CD14-positive monocyte (primary cell): ENCODE measurements around the gene PARVB. TPM values are rescaled to one million over a fixed set of nuclear protein-coding genes. Genes with fewer than 3 reads are reported as not detected.

Experiments used
- DNase-seq, 3 donors: peaks; one replicate each; pipeline ENCODE4 v3.0.0-alpha.2; 2011 to 2022
- H2AFZ ChIP-seq: 2 replicates; pipeline ENCODE4 v1.6.0; 2012; ENCODE audit warnings: mild to moderate bottlenecking, low read depth, low read length, inconsistent platforms; ENCODE audit not compliant: insufficient read depth, poor library complexity, severe bottlenecking
- H3K27ac ChIP-seq, 2 donors: 1 replicate in 1 of 2; 2 replicates in 1 of 2; pipeline ENCODE4 v1.5.1; 2012 to 2013; ENCODE audit warnings: low read length in 2 of 2, control low read depth in 1 of 2, inconsistent platforms in 1 of 2, low read depth in 1 of 2, mild to moderate bottlenecking in 1 of 2
- H3K27me3 ChIP-seq, 2 donors: one replicate each; pipeline versions ENCODE4 v1.6.0 to v1.6.1; 2011 to 2013; ENCODE audit warnings: low read length in 2 of 2; ENCODE audit not compliant: control insufficient read depth in 2 of 2, insufficient read depth in 2 of 2
- H3K36me3 ChIP-seq, 2 donors: replicated peaks in 1 of 2; 1 replicate in 1 of 2; 2 replicates in 1 of 2; pipeline versions ENCODE4 v1.5.1 to v1.6.1; 2012 to 2013; ENCODE audit warnings: low read length in 2 of 2, control low read depth in 1 of 2, inconsistent platforms in 1 of 2, mild to moderate bottlenecking in 1 of 2; ENCODE audit not compliant: insufficient read depth in 2 of 2, control insufficient read depth in 1 of 2
- H3K4me1 ChIP-seq, 2 donors: 1 replicate in 1 of 2; 2 replicates in 1 of 2; pipeline versions ENCODE4 v1.5.1 to v1.6.1; 2012 to 2013; ENCODE audit warnings: low read length in 2 of 2, control low read depth in 1 of 2, inconsistent platforms in 1 of 2, mild to moderate bottlenecking in 1 of 2, moderate library complexity in 1 of 2; ENCODE audit not compliant: insufficient read depth in 2 of 2, control insufficient read depth in 1 of 2
- H3K4me2 ChIP-seq: replicated peaks from 2 replicates; pipeline ENCODE3; 2012; ENCODE audit warnings: low read length, moderate library complexity, mild to moderate bottlenecking; ENCODE audit not compliant: poor library complexity, severe bottlenecking; ENCODE audit errors: extremely low read depth
- H3K4me3 ChIP-seq, 3 experiments: fragments of 200-600 bp in 1 of 3; sonication (generic) in 1 of 3; replicated peaks in 1 of 3; 1 replicate in 2 of 3; 2 replicates in 1 of 3; pipeline ENCODE4 v1.5.1; 2011 to 2013; ENCODE audit warnings: low read length in 3 of 3, mild to moderate bottlenecking in 3 of 3, control low read depth in 2 of 3, low read depth in 2 of 3, inconsistent platforms in 1 of 3, moderate library complexity in 1 of 3
- H3K79me2 ChIP-seq: 2 replicates; pipeline ENCODE4 v1.6.0; 2012; ENCODE audit warnings: mild to moderate bottlenecking, control low read depth, inconsistent platforms, low read length, moderate library complexity; ENCODE audit not compliant: insufficient read depth
- H3K9ac ChIP-seq: 2 replicates; pipeline ENCODE4 v1.6.0; 2017; ENCODE audit warnings: low read length, mild to moderate bottlenecking; ENCODE audit not compliant: insufficient read depth, poor library complexity, severe bottlenecking
- H3K9me3 ChIP-seq, 2 donors: replicated peaks in 1 of 2; 1 replicate in 1 of 2; 2 replicates in 1 of 2; pipeline versions ENCODE4 v1.5.1 to v1.6.1; 2012 to 2013; ENCODE audit warnings: low read length in 2 of 2, control low read depth in 1 of 2; ENCODE audit not compliant: control insufficient read depth in 1 of 2, insufficient read depth in 1 of 2
- H4K20me1 ChIP-seq: 2 replicates; pipeline ENCODE4 v1.6.0; 2012; ENCODE audit warnings: mild to moderate bottlenecking, low read length, control low read depth, moderate library complexity; ENCODE audit not compliant: insufficient read depth
- H3K27ac Mint-ChIP-seq, 7 donors: one replicate each; pipeline ENCODE4 v1.8.0; 2020; ENCODE audit warnings: mild to moderate bottlenecking in 7 of 7, mixed read lengths in 7 of 7, moderate library complexity in 6 of 7, inconsistent platforms in 2 of 7
- H3K27me3 Mint-ChIP-seq, 3 donors: one replicate each; pipeline ENCODE4 v1.8.0; 2021 to 2022; ENCODE audit warnings: low read depth in 3 of 3, mild to moderate bottlenecking in 3 of 3, mixed read lengths in 3 of 3, moderate library complexity in 3 of 3, inconsistent platforms in 1 of 3
- H3K36me3 Mint-ChIP-seq, 2 donors: one replicate each; pipeline ENCODE4 v1.8.0; 2020; ENCODE audit warnings: mixed read lengths in 2 of 2, inconsistent platforms in 1 of 2, mild to moderate bottlenecking in 1 of 2
- H3K4me1 Mint-ChIP-seq: one replicate; pipeline ENCODE4 v1.8.0; 2020; ENCODE audit warnings: mild to moderate bottlenecking, mixed read lengths
- H3K4me3 Mint-ChIP-seq, 2 donors: one replicate each; pipeline ENCODE4 v1.8.0; 2020; ENCODE audit warnings: mild to moderate bottlenecking in 2 of 2, mixed read lengths in 2 of 2, moderate library complexity in 1 of 2
- H3K9me3 Mint-ChIP-seq, 7 donors: one replicate each; pipeline ENCODE4 v1.8.0; 2020 to 2022; ENCODE audit warnings: mixed read lengths in 7 of 7, mild to moderate bottlenecking in 6 of 7, moderate library complexity in 6 of 7, inconsistent platforms in 2 of 7
- WGBS: methylation state at CpG from one replicate; pipeline ENCODE4 v1.1.5; 2013; ENCODE audit warnings: missing lambda C conversion rate; ENCODE audit not compliant: insufficient coverage; 5-methylcytosine and 5-hydroxymethylcytosine counted together
- intact Hi-C, 2 donors: fragments of 100-400 bp; cut with micrococcal nuclease; formaldehyde crosslinking; loops; one replicate each; pipeline versions ENCODE4 v1.15.0 to v1.15.1; 2023
- polyA plus RNA-seq, 3 donors: library from polyadenylated mRNA; depleted of rRNA in 1 of 3; unstranded in 2 of 3; stranded (reverse) in 1 of 3; fragments of 300-500 nt in 2 of 3; fragments of >200 nt in 1 of 3; fragmentation: Illumina TruSeq in 2 of 3; gene quantifications; 1 replicate in 2 of 3; 2 replicates in 1 of 3; pipeline ENCODE4 v1.2.3, GENCODE V29; 2012 to 2021
- TF ChIP-seq, protein P1 (sequence below): fragments of 200-600 bp; IDR thresholded peaks from one replicate; pipeline ENCODE4 v1.8.0; 2022; ENCODE audit warnings: antibody characterized with exemption, mild to moderate bottlenecking

The PARVB gene
- polyA plus RNA-seq, 3 donors = 13.4 to 38.5 (median 17.9) TPM

GRCh38 chr22:44218071-44218470, 194.0 kb downstream of the PARVB start:
- Histone ChIP-seq H3K4me1 (no peaks in the 10 kb centered on the region), H3K4me2 (no peak overlapping the region), H3K27ac (no peak overlapping the region), H4K20me1 (no peaks in the 10 kb centered on the region), H2AFZ (no peak overlapping the region), H3K36me3 (peaks cover 0 to 9% of the 10 kb centered on the region in 2 donors), H3K79me2 (no peaks in the 10 kb centered on the region), H3K27me3 (no peaks in the 10 kb centered on the region), H3K9ac (no peak overlapping the region), H3K9me3 (peaks cover 0 to 7% of the 10 kb centered on the region in 2 donors), H3K4me3 (no peak overlapping the region)
- TF ChIP-seq, protein P1, sequence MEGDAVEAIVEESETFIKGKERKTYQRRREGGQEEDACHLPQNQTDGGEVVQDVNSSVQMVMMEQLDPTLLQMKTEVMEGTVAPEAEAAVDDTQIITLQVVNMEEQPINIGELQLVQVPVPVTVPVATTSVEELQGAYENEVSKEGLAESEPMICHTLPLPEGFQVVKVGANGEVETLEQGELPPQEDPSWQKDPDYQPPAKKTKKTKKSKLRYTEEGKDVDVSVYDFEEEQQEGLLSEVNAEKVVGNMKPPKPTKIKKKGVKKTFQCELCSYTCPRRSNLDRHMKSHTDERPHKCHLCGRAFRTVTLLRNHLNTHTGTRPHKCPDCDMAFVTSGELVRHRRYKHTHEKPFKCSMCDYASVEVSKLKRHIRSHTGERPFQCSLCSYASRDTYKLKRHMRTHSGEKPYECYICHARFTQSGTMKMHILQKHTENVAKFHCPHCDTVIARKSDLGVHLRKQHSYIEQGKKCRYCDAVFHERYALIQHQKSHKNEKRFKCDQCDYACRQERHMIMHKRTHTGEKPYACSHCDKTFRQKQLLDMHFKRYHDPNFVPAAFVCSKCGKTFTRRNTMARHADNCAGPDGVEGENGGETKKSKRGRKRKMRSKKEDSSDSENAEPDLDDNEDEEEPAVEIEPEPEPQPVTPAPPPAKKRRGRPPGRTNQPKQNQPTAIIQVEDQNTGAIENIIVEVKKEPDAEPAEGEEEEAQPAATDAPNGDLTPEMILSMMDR = no peak
- Mint-ChIP-seq H3K9me3 (peaks cover 0 to 5% (median 3%) of the 10 kb centered on the region in 7 donors), H3K27me3 (peaks cover 5 to 9% (median 5%) of the 10 kb centered on the region in 3 donors), H3K4me3 (no peak overlapping the region), H3K27ac (no peak overlapping the region), H3K4me1 (no peaks in the 10 kb centered on the region), H3K36me3 (no peaks in the 10 kb centered on the region)
- DNase-seq = no peak
- intact Hi-C loops = no loop called here
- WGBS = 89% methylated on average over 6 of the region's 6 CpGs

GRCh38 chr22:44219101-44219870, 195.2 kb downstream of the PARVB start:
- H3K36me3 Mint-ChIP-seq = no peaks in the 10 kb centered on the region
- DNase-seq = no peak
- H4K20me1 ChIP-seq = no peaks in the 10 kb centered on the region
- H3K4me2 ChIP-seq = no peak overlapping the region
- H3K27me3 Mint-ChIP-seq = peaks cover 5 to 14% (median 13%) of the 10 kb centered on the region in 3 donors
- no peaks in the 10 kb centered on the region for H3K4me1 Mint-ChIP-seq
- no peaks in the 10 kb centered on the region for H3K36me3 ChIP-seq
- no peak overlapping the region for H3K27ac ChIP-seq
- TF ChIP-seq, protein P1 = no peak
- no peak overlapping the region for H3K9ac ChIP-seq
- no peaks in the 10 kb centered on the region for H3K79me2 ChIP-seq
- no peaks in the 10 kb centered on the region for H3K27me3 ChIP-seq
- no peak overlapping the region for H2AFZ ChIP-seq
- intact Hi-C loops = no loop called here
- H3K4me3 ChIP-seq = no peak overlapping the region
- H3K27ac Mint-ChIP-seq = peak overlapping the region in 1 of 7 donors; percentile 24
- H3K4me3 Mint-ChIP-seq = no peak overlapping the region
- 92% methylated on average over 13 of the region's 21 CpGs for WGBS
- no peaks in the 10 kb centered on the region for H3K4me1 ChIP-seq
- peaks cover 0 to 7% of the 10 kb centered on the region in 2 donors for H3K9me3 ChIP-seq
- peaks cover 0 to 5% (median 3%) of the 10 kb centered on the region in 7 donors for H3K9me3 Mint-ChIP-seq
